H1 (cell line): ENCODE data around the gene HSH2D. TPM values are rescaled to one million over a fixed set of nuclear protein-coding genes. Genes with fewer than 3 reads are reported as not detected.

Experiments
- CTCF ChIA-PET: fragments of 300-600 bp; sonication (Branson Sonifier 250); formaldehyde crosslinking; loops from one replicate; lab custom pipeline; 2021; ENCODE audit not compliant: partially characterized antibody; lab: Charles Lee
- POLR2A ChIA-PET: fragments of 300-600 bp; sonication (Branson Sonifier 250); formaldehyde crosslinking; loops from one replicate; lab custom pipeline; 2021; ENCODE audit warnings: inconsistent platforms; ENCODE audit not compliant: partially characterized antibody; lab: Charles Lee
- DNase-seq, 2 experiments: peaks; one replicate each; pipeline versions ENCODE4 v3.0.0 to v3.0.0-alpha.2; 2010 to 2022; ENCODE audit warnings: low spot score in 2 of 2, low read depth in 1 of 2, mixed read lengths in 1 of 2
- FAIRE-seq: peaks from 2 replicates; lab custom pipeline; 2011; peaks lifted over from hg19 to GRCh38; lab: Jason Lieb, UNC
- H2AFZ ChIP-seq: 2 replicates; pipeline ENCODE4 v1.8.1; 2012; ENCODE audit warnings: low read length, inconsistent platforms
- H2AK5ac ChIP-seq: 2 replicates; pipeline ENCODE4 v1.6.1; 2013; ENCODE audit warnings: low read depth, low read length
- H2BK120ac ChIP-seq: replicated peaks from 2 replicates; pipeline ENCODE3; 2013; ENCODE audit warnings: low read depth, low read length, inconsistent platforms
- H2BK12ac ChIP-seq: 2 replicates; pipeline ENCODE4 v1.6.1; 2013; ENCODE audit warnings: low read depth, low read length
- H2BK15ac ChIP-seq: 2 replicates; pipeline ENCODE4 v1.6.1; 2013; ENCODE audit warnings: low read length
- H2BK20ac ChIP-seq: 2 replicates; pipeline ENCODE4 v1.6.1; 2013; ENCODE audit warnings: low read length
- H2BK5ac ChIP-seq: 2 replicates; pipeline ENCODE4 v1.6.1; 2013; ENCODE audit warnings: low read depth, low read length
- H3K14ac ChIP-seq: 2 replicates; pipeline ENCODE4 v1.6.1; 2013; ENCODE audit warnings: inconsistent platforms; ENCODE audit not compliant: insufficient read length
- H3K18ac ChIP-seq: 2 replicates; pipeline ENCODE4 v1.6.1; 2013; ENCODE audit warnings: low read length; ENCODE audit errors: extremely low read depth
- H3K23ac ChIP-seq: 2 replicates; pipeline ENCODE4 v1.6.1; 2013; ENCODE audit warnings: inconsistent platforms; ENCODE audit not compliant: insufficient read length
- H3K23me2 ChIP-seq: 2 replicates; pipeline ENCODE4 v1.6.1; 2013; ENCODE audit warnings: low read depth, low read length
- H3K27ac ChIP-seq: 2 replicates; pipeline ENCODE4 v1.6.1; 2011; ENCODE audit warnings: low read depth, low read length, inconsistent platforms
- H3K27me3 ChIP-seq, 4 experiments: replicated peaks in 1 of 4; 1 replicate in 1 of 4; 2 replicates in 3 of 4; pipeline versions ENCODE4 v1.6.1 to v1.8.1; 2011 to 2013; ENCODE audit warnings: low read length in 3 of 4, mild to moderate bottlenecking in 3 of 4, inconsistent platforms in 2 of 4, mixed read lengths in 2 of 4, moderate library complexity in 1 of 4; ENCODE audit not compliant: control insufficient read depth in 3 of 4, insufficient read depth in 3 of 4; ENCODE audit errors: extremely low read depth in 1 of 4
- H3K36me3 ChIP-seq, 4 experiments: 2 replicates each; pipeline versions ENCODE4 v1.6.1 to v1.8.1; 2011 to 2013; ENCODE audit warnings: mild to moderate bottlenecking in 4 of 4, low read length in 3 of 4, moderate library complexity in 2 of 4, control low read depth in 1 of 4, inconsistent platforms in 1 of 4; ENCODE audit not compliant: insufficient read depth in 4 of 4, control insufficient read depth in 2 of 4
- H3K4ac ChIP-seq: replicated peaks from 2 replicates; pipeline ENCODE3; 2013; ENCODE audit warnings: low read length, low read depth, mixed read lengths, inconsistent platforms; ENCODE audit not compliant: insufficient read length
- H3K4me1 ChIP-seq, 4 experiments: replicated peaks in 1 of 4; 1 replicate in 1 of 4; 2 replicates in 3 of 4; pipeline versions ENCODE4 v1.6.1 to v1.8.1; 2011 to 2013; ENCODE audit warnings: low read length in 3 of 4, inconsistent platforms in 2 of 4, mixed read lengths in 1 of 4; ENCODE audit not compliant: insufficient read depth in 4 of 4, control insufficient read depth in 3 of 4
- H3K4me2 ChIP-seq, 2 experiments: 2 replicates each; pipeline versions ENCODE4 v1.6.1 to v1.8.1; 2011 to 2013; ENCODE audit warnings: low read depth in 2 of 2, low read length in 2 of 2, control low read depth in 1 of 2, inconsistent platforms in 1 of 2, mild to moderate bottlenecking in 1 of 2; ENCODE audit not compliant: insufficient read depth in 1 of 2
- H3K4me3 ChIP-seq, 4 experiments: fragments of 200-600, 300-600 bp in 1 of 4; sonication (generic), shearing (Covaris generic), sonication (Bioruptor Twin) in 1 of 4; 2 replicates each; pipeline versions ENCODE4 v1.5.1 to v1.8.1; 2011 to 2016; ENCODE audit warnings: low read length in 4 of 4, low read depth in 3 of 4, control low read depth in 2 of 4, inconsistent platforms in 2 of 4, mild to moderate bottlenecking in 2 of 4, mixed read lengths in 1 of 4, moderate library complexity in 1 of 4; ENCODE audit not compliant: insufficient read depth in 2 of 4; ENCODE audit errors: extremely low read depth in 1 of 4
- H3K56ac ChIP-seq: replicated peaks from 2 replicates; pipeline ENCODE3; 2013; ENCODE audit warnings: low read depth, mild to moderate bottlenecking, mixed read lengths, low read length, inconsistent platforms; ENCODE audit not compliant: insufficient read length
- H3K79me1 ChIP-seq: 2 replicates; pipeline ENCODE4 v1.6.1; 2013; ENCODE audit warnings: low read depth, low read length, control low read depth
- H3K79me2 ChIP-seq, 2 experiments: 2 replicates each; pipeline versions ENCODE4 v1.6.1 to v1.8.1; 2012 to 2013; ENCODE audit warnings: low read length in 2 of 2, mild to moderate bottlenecking in 2 of 2, inconsistent platforms in 1 of 2; ENCODE audit not compliant: insufficient read depth in 2 of 2, control insufficient read depth in 1 of 2
- H3K9ac ChIP-seq, 4 experiments: replicated peaks in 1 of 4; 1 replicate in 1 of 4; 2 replicates in 3 of 4; pipeline versions ENCODE4 v1.6.1 to v1.8.1; 2011 to 2013; ENCODE audit warnings: low read depth in 3 of 4, low read length in 3 of 4, control low read depth in 2 of 4, mild to moderate bottlenecking in 2 of 4, moderate library complexity in 2 of 4, inconsistent platforms in 1 of 4; ENCODE audit errors: extremely low read depth in 1 of 4
- H3K9me3 ChIP-seq, 2 experiments: 2 replicates each; pipeline versions ENCODE4 v1.6.1 to v1.8.1; 2012 to 2013; ENCODE audit warnings: mild to moderate bottlenecking in 2 of 2, moderate library complexity in 2 of 2, control low read depth in 1 of 2, inconsistent platforms in 1 of 2, low read depth in 1 of 2, low read length in 1 of 2, mixed read lengths in 1 of 2; ENCODE audit not compliant: insufficient read depth in 2 of 2
- H4K20me1 ChIP-seq, 2 experiments: replicated peaks in 1 of 2; 2 replicates each; pipeline versions ENCODE3 to v1.8.1; 2011 to 2013; ENCODE audit warnings: inconsistent platforms in 2 of 2, low read length in 2 of 2, mild to moderate bottlenecking in 1 of 2; ENCODE audit not compliant: insufficient read depth in 2 of 2, control insufficient read depth in 1 of 2
- H4K5ac ChIP-seq: 2 replicates; pipeline ENCODE4 v1.6.1; 2013; ENCODE audit warnings: low read length, low read depth, mixed read lengths, inconsistent platforms; ENCODE audit not compliant: insufficient read length
- H4K8ac ChIP-seq: 2 replicates; pipeline ENCODE4 v1.8.0; 2013; ENCODE audit warnings: mild to moderate bottlenecking, moderate library complexity, low read length, inconsistent platforms; ENCODE audit not compliant: insufficient read depth; ENCODE audit errors: extremely low read depth
- H4K91ac ChIP-seq: replicated peaks from 2 replicates; pipeline ENCODE3; 2013; ENCODE audit warnings: low read length, mixed read lengths, inconsistent platforms; ENCODE audit not compliant: insufficient read length
- ASH2L ChIP-seq: fragments of 200-600, 300-600 bp; sonication (generic); IDR thresholded peaks from one replicate; pipeline ENCODE4 v1.7.1; 2017; ENCODE audit warnings: low read length
- ATF3 ChIP-seq: IDR thresholded peaks from 2 replicates; pipeline ENCODE4 v1.6.1; 2011; ENCODE audit warnings: low read depth, mild to moderate bottlenecking, low read length; ENCODE audit not compliant: insufficient read depth
- CBX5 ChIP-seq: fragments of 300-800, 300-1000 bp; sonication (generic); IDR thresholded peaks from 2 replicates; pipeline ENCODE4 v1.7.1; 2016; ENCODE audit warnings: antibody characterized with exemption, low read length, low read depth
- CBX8 ChIP-seq: fragments of 300-800, 300-1000 bp; sonication (generic); IDR thresholded peaks from 2 replicates; pipeline ENCODE4 v1.7.1; 2016; ENCODE audit warnings: low read depth, low read length, borderline replicate concordance
- CREB1 ChIP-seq: IDR thresholded peaks from 2 replicates; pipeline ENCODE4 v1.6.1; 2012; ENCODE audit warnings: inconsistent platforms
- KDM1A ChIP-seq: fragments of 200-600, 300-600 bp; sonication (generic); IDR thresholded peaks from 2 replicates; pipeline ENCODE4 v1.7.1; 2016; ENCODE audit warnings: mild to moderate bottlenecking, low read length, borderline replicate concordance
- NRF1 ChIP-seq: IDR thresholded peaks from 2 replicates; pipeline ENCODE4 v1.6.1; 2011; ENCODE audit warnings: mild to moderate bottlenecking, low read depth, low read length, improper control_type of control experiment
- POLR2A ChIP-seq, 2 experiments: IDR thresholded peaks; 1 replicate in 1 of 2; 2 replicates in 1 of 2; pipeline ENCODE4 v1.6.1; 2011; ENCODE audit warnings: low read depth in 2 of 2, low read length in 2 of 2, mild to moderate bottlenecking in 2 of 2; ENCODE audit errors: control extremely low read depth in 1 of 2
- POU5F1 ChIP-seq: IDR thresholded peaks from 2 replicates; pipeline ENCODE4 v1.6.1; 2011; ENCODE audit warnings: low read depth, mild to moderate bottlenecking, low read length, moderate library complexity
- SIX5 ChIP-seq: IDR thresholded peaks from 2 replicates; pipeline ENCODE4 v1.6.1; 2011; ENCODE audit warnings: mild to moderate bottlenecking, low read depth, low read length
- SP2 ChIP-seq: IDR thresholded peaks from 2 replicates; pipeline ENCODE4 v1.6.1; 2012; ENCODE audit warnings: mild to moderate bottlenecking, low read length, inconsistent platforms
- TBP ChIP-seq: IDR thresholded peaks from 2 replicates; pipeline ENCODE4 v1.6.1; 2011; ENCODE audit warnings: low read depth, low read length, improper control_type of control experiment
- TEAD4 ChIP-seq: IDR thresholded peaks from 2 replicates; pipeline ENCODE4 v1.6.1; 2012; ENCODE audit warnings: low read depth, low read length, inconsistent platforms, mixed read lengths
- WGBS, 2 experiments: shearing (Covaris generic) in 1 of 2; methylation state at CpG; one replicate each; pipeline versions ENCODE4 v1.1.6 to v1.1.7; 2013 to 2015; ENCODE audit warnings: low lambda C conversion rate in 2 of 2, mixed read lengths in 2 of 2, inconsistent platforms in 1 of 2, low coverage in 1 of 2, missing lambda C conversion rate in 1 of 2; ENCODE audit not compliant: insufficient replicate concordance in 2 of 2, insufficient coverage in 1 of 2, insufficient read length in 1 of 2; ENCODE audit errors: extremely low coverage in 1 of 2, missing lambda C conversion rate in 1 of 2; 5-methylcytosine and 5-hydroxymethylcytosine counted together
- polyA plus RNA-seq, 7 experiments: library from polyadenylated mRNA; depleted of rRNA in 3 of 7; stranded (reverse) in 5 of 7; unstranded in 2 of 7; fragments of >200 nt in 5 of 7; fragments of 200-250 nt in 2 of 7; gene quantifications; 1 replicate in 5 of 7; 2 replicates in 1 of 7; 4 replicates in 1 of 7; pipeline versions ENCODE4 v1.2.1 to v1.2.3, GENCODE V29; 2011 to 2013; ENCODE audit warnings: missing spikeins in 2 of 7, mixed read lengths in 2 of 7
- total RNA-seq: library from RNA; stranded (reverse); fragmentation: NEBNext Ultra II Directional; extraction: Animal tissue kit (Norgen Biotek cat#: 25700); gene quantifications from 2 replicates; pipeline ENCODE4 v1.2.1, GENCODE V29; 2021
- TF ChIP-seq, protein P1 (sequence below): IDR thresholded peaks from 2 replicates; pipeline ENCODE4 v1.6.1; 2012; ENCODE audit warnings: inconsistent platforms

HSH2D gene
- total and polyA plus RNA-seq, 2 of the 8 experiments (the other 6 are each of a cell fraction or from before 2014, with no cell fraction given) = 0.67 to 1.6 TPM

DNA sequence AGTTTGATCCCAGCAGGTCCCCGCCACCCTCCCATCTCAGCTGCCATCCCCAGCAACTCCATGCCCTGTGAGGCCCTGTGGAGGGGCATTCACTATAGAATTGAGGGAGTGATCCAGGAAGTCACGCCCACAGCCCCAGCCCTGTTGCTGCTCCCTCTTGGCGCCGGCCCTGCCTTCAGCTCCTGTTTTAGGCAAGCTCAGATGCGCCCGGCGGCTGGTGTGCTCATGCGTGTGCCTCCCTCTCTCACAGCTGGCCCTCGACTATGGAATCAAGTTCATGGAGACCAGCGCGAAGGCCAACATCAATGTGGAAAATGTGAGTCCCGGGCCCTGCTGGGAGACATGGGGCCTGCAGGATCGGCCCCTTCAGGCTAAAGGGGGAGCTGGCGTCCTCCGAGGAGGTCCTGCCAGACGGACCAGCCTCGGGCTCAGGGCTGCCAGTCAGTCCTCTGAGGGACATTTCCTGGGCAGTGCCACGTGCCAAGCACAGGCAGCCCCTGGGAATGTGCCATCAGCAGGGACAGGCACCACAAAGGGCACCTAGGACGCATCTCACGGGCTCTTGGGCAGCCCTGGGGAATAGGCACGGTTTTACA, 15.6 kb upstream of the HSH2D start:
- ChIA-PET POLR2A (interaction anchor here (0.6 to 2.6 kb wide), 5 partner anchors 15 to 52 kb away, joined by 3 to 7 read pairs (median 3); partner anchors contain the start of gene TPM4), CTCF (interaction anchor here (0.6 to 0.9 kb wide), 2 partner anchors 17 to 58 kb away, joined by 3 to 4 read pairs; no protein-coding TSS in a partner anchor)
- H2BK20ac ChIP-seq = no peak overlapping the region
- H3K27ac ChIP-seq = no peak overlapping the region
- no peak overlapping the region for H2AFZ ChIP-seq
- H4K20me1 ChIP-seq = peaks cover 3 to 16% of the 10 kb centered on the region in 2 experiments
- no peak overlapping the region for H4K8ac ChIP-seq
- H2BK15ac ChIP-seq = no peak overlapping the region
- no peak overlapping the region for H4K91ac ChIP-seq
- H3K23ac ChIP-seq = no peak overlapping the region
- H3K9me3 ChIP-seq = no peaks in the 10 kb centered on the region
- FAIRE-seq = no peak
- DNase-seq = no peak
- no peaks in the 10 kb centered on the region; the same call in 1 of the 2 replicates for H3K79me1 ChIP-seq
- H3K4me2 ChIP-seq = no peak overlapping the region
- H3K14ac ChIP-seq = no peak overlapping the region
- H3K23me2 ChIP-seq = peaks cover 10% of the 10 kb centered on the region; the same call in 1 of the 2 replicates
- no peak overlapping the region for H3K4me3 ChIP-seq
- 91% methylated on average over 18 of the region's 21 CpGs; no CpG with 5 or more reads in 1 of the 2 experiments for WGBS, 2 experiments
- no peak overlapping the region for H3K56ac ChIP-seq
- no peak overlapping the region for H3K9ac ChIP-seq
- no peak overlapping the region for H2BK12ac ChIP-seq
- H3K79me2 ChIP-seq = no peaks in the 10 kb centered on the region
- H3K27me3 ChIP-seq = no peaks in the 10 kb centered on the region
- no peak overlapping the region for H2BK120ac ChIP-seq
- H3K4me1 ChIP-seq = no peaks in the 10 kb centered on the region
- H3K4ac ChIP-seq = no peak overlapping the region
- no peak overlapping the region for H3K18ac ChIP-seq
- no peak overlapping the region for H2AK5ac ChIP-seq
- no peak overlapping the region for H2BK5ac ChIP-seq
- no peak overlapping the region for H4K5ac ChIP-seq
- H3K36me3 ChIP-seq = peaks cover 25 to 68% (median 55%) of the 10 kb centered on the region in 4 experiments; a peak in 7 of 8 replicates
- TF ChIP-seq, protein P1, sequence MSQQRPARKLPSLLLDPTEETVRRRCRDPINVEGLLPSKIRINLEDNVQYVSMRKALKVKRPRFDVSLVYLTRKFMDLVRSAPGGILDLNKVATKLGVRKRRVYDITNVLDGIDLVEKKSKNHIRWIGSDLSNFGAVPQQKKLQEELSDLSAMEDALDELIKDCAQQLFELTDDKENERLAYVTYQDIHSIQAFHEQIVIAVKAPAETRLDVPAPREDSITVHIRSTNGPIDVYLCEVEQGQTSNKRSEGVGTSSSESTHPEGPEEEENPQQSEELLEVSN = no peak
- TF ChIP-seq SIX5 (no peak), ASH2L (no peak), POU5F1 (no peak), ATF3 (no peak), SP2 (no peak), CBX5 (no peak), CBX8 (no peak), TBP (no peak), KDM1A (no peak), POLR2A (IDR thresholded peaks at IDR 0.05; ENCODE audit: control extremely low read depth in 1 of 2, low read depth in 2 of 2, low read length in 2 of 2) (no peak), TEAD4 (no peak), NRF1 (no peak), CREB1 (no peak)
